ENCODE results near the gene ARHGEF18. TPM values are rescaled to one million over a fixed set of nuclear protein-coding genes. Genes with fewer than 3 reads are reported as not detected.
"Not testable (repeated sequence)": the region's sequence is repeated elsewhere in the genome, so short reads cannot be mapped to it uniquely, and the experiment has no call there.

ARHGEF18 gene
- total RNA-seq, 2 experiments from 2014 or later, result 43.6 to 56.4 TPM

DNA sequence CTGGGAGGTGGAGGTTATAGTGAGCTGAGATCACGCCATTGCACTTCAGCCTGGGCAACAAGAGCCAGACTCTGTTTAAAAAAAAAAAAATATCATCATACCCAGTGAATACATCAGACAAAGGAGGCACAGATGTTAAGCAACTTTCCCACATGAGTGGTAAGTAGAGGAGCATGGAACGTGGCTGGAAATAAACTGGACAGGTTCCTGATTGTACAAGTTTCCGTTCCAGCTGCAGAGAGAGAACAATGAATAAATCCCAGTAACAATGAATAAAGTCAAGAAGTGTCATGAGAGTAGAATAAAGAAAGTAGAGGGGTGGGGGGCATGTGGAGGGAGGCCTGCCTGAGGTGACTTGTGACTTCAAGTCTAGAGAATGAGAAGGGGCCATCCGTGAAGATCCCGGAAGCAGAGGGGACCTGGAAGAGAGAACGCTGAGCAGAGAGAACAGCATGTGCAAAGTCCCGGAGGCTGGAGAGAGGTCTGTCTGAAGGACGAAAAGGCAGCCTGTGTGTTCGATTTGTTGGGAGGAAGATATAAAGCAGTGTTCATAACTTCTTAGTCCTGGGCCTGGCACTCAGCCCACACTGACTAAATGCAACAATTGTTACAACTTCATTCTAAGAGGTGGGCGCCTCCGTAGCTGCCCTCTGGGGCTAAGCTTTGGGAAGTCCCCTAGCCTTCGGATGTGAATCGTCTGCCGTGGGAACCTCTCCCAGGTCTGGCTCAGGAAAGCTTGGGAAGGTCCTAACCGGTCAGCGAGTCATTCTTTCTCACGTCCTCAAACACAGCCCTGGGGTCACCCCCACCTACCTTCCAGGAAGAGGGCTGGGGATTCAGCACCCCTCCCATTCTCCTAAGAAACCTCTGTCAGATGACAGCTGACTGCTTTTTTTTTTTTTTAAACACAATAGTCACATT lies 15.3 kb upstream of the ARHGEF18 start:
- ATAC-seq (no peak), DNase-seq (no peak)
- H3K4me1 Mint-ChIP-seq, result peaks cover 20% of the 10 kb centered on the region
- no peaks in the 10 kb centered on the region for H3K27me3 Mint-ChIP-seq
- H3K9me3 Mint-ChIP-seq (ENCODE audit: low read depth), result no peaks in the 10 kb centered on the region
- no peak overlapping the region for H3K4me3 Mint-ChIP-seq
- H3K27ac Mint-ChIP-seq, result no peak overlapping the region
- peaks cover 2% of the 10 kb centered on the region for H3K36me3 Mint-ChIP-seq
- CTCF ChIA-PET, result no interaction called here

DNA sequence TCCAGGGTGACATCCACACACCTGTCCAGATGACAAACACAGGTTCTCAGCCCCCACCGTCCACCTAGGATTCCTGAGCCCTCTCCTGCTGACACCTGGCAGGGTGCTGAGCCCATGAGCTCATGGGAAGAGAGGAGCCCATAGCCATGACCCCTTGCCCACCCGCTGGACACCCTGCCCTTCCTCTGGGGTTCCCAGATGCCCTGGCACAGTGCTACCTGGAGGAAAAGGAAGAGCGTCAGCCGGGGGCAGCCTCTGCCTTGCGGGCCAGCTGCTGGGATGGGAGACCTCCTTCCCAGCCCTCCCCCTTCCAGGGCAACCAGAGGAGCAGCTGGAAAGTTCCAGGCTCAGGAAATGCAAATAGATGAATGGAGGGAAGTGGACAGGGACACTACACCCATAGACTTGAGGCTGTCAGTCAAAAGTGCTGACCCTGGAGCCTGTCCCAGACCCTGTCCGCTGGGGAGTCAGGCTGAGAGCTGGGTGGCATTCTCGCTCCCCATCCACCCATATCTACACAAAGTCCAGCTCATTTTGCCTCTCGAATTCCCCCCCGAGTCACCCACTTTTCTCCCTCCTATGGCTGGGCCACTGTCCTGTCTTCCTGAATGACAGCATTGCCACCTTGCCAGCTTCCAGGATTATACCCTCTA lies 12.3 kb upstream of the ARHGEF18 start:
- Mint-ChIP-seq H3K9me3 (ENCODE audit: low read depth) (no peaks in the 10 kb centered on the region), H3K27me3 (no peaks in the 10 kb centered on the region), H3K36me3 (peaks cover 2% of the 10 kb centered on the region), H3K4me1 (peaks cover 38% of the 10 kb centered on the region), H3K4me3 (no peak overlapping the region), H3K27ac (peak overlapping the region; percentile 30)
- DNase-seq (no peak), ATAC-seq (no peak)
- CTCF ChIA-PET, result interaction anchor here (1.0 to 6.3 kb wide), 8 partner anchors 9 to 344 kb away, joined by 3 to 35 read pairs (median 6); partner anchors contain the start of genes ARHGEF18 and TRAPPC5

DNA sequence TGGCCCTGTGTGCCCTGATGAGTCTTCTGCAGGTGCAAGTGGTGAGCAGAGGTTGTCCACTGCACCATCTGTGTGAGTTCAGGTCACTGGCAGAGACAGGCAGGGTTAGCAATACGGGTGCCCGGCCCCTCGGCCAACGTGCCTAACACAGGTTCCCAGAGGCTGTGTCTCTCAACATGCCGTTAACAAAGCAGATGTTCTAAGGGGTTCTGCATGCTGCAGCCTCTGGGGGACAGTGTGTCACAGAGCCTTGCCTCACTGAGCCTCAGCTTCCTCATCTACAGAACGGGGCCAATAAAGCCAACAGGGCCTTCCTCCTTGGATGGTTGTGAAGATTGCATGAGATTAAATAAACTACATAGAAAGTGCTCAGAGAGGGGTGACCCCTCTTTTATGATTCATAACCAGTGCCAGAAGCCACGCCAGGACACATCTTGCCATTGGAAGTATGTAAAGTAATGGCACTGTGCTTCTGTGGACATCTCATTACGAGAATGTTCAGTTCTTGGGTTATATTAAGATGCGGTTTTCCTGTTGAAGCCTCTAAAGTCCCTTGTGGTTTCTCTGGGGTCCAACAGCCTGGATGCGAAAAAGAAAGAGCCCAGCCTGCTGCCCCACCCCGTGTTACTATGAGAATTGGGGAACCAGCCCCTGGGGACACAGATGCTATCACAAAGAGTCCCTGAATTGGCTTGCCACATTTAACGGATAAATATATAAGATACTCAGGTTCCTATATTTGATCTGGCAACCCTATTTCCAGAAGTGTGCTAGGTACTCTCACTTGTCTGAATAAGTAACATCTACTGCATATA lies 11.2 kb upstream of the ARHGEF18 start:
- Mint-ChIP-seq H3K9me3 (ENCODE audit: low read depth) (no peaks in the 10 kb centered on the region), H3K36me3 (peaks cover 2% of the 10 kb centered on the region), H3K4me3 (peak overlapping the region; percentile 44), H3K27me3 (no peaks in the 10 kb centered on the region), H3K4me1 (peaks cover 40% of the 10 kb centered on the region), H3K27ac (peak overlapping the region; percentile 83)
- ATAC-seq (peak; percentile 85), DNase-seq (peak; percentile 76)
- CTCF ChIA-PET, result interaction anchor here (0.6 to 6.3 kb wide), 10 partner anchors 9 to 1212 kb away, joined by 3 to 35 read pairs (median 6); partner anchors contain the start of genes ARHGEF18 and TRAPPC5

DNA sequence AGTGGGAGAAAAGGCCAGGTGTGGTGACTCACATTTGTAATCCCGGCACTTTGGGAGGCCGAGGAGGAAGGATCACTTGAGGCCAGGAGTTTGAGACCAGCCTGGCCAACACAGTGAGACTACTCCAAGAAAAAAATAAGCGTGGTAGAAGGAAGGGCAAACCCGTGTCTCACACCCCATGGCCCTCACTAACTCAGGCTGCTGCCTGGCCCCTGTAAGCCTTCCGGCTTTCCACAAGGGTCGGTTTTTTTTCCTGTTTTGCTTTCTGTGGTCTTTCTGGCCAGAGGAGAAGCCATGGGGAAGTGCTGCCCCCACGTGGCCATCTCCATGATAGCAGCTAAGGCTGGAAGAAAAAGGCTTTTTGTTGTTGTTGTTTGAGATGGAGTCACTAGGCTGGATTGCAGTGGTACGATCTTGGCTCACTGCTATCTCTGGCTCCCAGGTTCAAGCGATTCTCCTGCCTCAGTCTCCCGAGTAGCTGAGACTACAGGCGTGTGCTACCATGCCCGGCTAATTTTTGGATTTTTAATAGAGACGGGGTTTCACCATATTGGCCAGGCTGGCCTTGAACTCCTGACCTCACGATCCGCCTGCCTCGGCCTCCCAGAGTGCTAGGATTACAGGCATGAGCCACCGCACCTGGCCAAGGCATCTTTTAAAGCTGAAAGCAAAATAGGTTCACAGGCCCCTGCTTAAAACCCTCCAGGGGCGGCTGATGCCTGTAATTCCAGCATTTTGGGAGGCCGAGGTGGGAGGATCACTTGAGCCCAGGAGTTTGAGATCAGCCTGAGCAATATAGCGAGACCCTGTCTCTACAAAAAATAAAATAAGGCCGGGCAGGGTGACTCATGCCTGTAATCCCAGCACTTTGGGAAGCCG lies 7.5 kb upstream of the ARHGEF18 start:
- Mint-ChIP-seq H3K27me3 (no peaks in the 10 kb centered on the region), H3K9me3 (ENCODE audit: low read depth) (no peaks in the 10 kb centered on the region), H3K27ac (peak overlapping the region; percentile 80), H3K4me1 (peaks cover 62% of the 10 kb centered on the region), H3K36me3 (peaks cover 2% of the 10 kb centered on the region), H3K4me3 (no peak overlapping the region)
- ATAC-seq, result peak; percentile 18
- CTCF ChIA-PET, result interaction anchor here (0.7 to 6.3 kb wide), 16 partner anchors 9 to 528 kb away, joined by 3 to 35 read pairs (median 5); partner anchors contain the start of gene ARHGEF18
- peak; percentile 88 for DNase-seq

DNA sequence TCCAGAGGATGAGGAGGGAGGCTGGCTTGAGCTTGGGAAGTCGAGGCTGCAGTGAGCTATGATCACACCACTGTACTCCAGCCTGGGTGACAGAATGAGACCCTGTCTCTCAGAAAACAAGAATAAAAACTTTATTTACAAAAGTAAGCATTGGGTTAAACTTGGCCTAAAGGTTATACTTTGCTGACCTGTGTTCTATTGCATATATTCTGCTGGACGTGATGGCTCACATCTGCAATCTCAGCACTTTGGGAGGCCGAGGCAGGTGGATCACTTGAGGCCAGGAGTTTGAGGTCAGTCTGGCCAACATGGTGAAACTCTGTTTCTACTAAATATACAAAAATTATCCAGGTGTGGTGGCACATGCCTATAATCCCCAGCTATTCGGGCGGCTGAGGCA lies 6.6 kb upstream of the ARHGEF18 start:
- Mint-ChIP-seq H3K4me1 (peaks cover 63% of the 10 kb centered on the region), H3K36me3 (no peaks in the 10 kb centered on the region), H3K9me3 (ENCODE audit: low read depth) (no peaks in the 10 kb centered on the region), H3K27ac (no peak overlapping the region), H3K4me3 (no peak overlapping the region), H3K27me3 (no peaks in the 10 kb centered on the region)
- DNase-seq (no peak), ATAC-seq (no peak)
- CTCF ChIA-PET, result interaction anchor here (0.6 to 6.3 kb wide), 11 partner anchors 8 to 273 kb away, joined by 3 to 35 read pairs (median 10); partner anchors contain the start of gene ARHGEF18

DNA sequence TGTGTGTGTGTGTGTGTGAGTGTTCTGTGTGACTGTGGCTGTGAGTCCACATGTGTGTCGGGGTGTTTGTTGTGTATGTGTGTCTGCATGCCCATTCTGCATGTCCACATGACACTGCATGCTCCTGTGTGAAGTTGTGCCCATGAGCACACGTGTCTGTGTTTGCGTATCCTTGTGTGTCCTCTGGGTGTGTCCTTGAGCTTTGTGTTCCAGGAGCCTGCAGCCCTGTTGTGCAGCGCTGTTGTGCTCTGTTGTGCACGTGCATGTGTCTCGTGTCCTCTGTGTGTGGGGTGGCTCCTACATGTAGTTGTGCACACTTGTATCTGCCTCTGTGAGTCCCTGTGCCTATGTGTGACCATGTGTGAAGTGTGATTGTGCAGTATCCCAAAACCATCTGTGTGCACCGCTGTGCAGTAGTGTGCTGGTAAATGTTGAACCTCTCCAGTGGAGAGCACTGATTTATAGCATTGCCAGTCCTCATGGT lies 2.2 kb upstream of the ARHGEF18 start:
- no peaks in the 10 kb centered on the region for H3K9me3 Mint-ChIP-seq (ENCODE audit: low read depth)
- H3K36me3 Mint-ChIP-seq, result peaks cover 13% of the 10 kb centered on the region
- peaks cover 62% of the 10 kb centered on the region for H3K4me1 Mint-ChIP-seq
- peak overlapping the region; percentile 11 for H3K4me3 Mint-ChIP-seq
- H3K27ac Mint-ChIP-seq, result peak overlapping the region; percentile 20
- DNase-seq, result no peak
- no peaks in the 10 kb centered on the region for H3K27me3 Mint-ChIP-seq
- CTCF ChIA-PET, result interaction anchor here (0.7 to 1.2 kb wide), 2 partner anchors 10 to 103 kb away, joined by 3 to 4 read pairs; no protein-coding TSS in a partner anchor
- ATAC-seq, result no peak

DNA sequence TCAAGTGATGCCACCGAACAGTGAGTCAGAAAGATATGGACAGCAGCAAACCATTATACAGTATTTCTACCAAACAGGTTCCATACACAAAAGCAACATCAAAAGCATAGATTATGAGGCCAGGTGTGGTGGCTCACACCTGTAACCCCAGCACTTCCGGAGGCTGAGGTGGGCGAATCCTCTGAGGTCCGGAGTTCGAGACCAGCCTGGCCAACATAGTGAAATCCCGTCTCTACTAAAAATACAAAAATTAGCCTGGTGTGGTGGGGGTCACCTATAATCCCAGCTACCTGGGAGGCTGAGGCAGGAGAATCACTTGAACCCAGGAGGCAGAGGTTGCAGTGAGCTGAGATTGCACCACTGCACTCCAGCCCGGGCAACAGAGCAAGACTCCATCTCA lies 1.7 kb upstream of the ARHGEF18 start:
- H3K9me3 Mint-ChIP-seq (ENCODE audit: low read depth); H3K27me3 Mint-ChIP-seq; DNase-seq; ATAC-seq: not testable (repeated sequence)
- Mint-ChIP-seq H3K27ac (peak overlapping the region; percentile 13), H3K36me3 (peaks cover 16% of the 10 kb centered on the region), H3K4me1 (peaks cover 65% of the 10 kb centered on the region), H3K4me3 (peak overlapping the region; percentile 11)
- CTCF ChIA-PET, result interaction anchor here (0.7 to 1.2 kb wide), 2 partner anchors 10 to 102 kb away, joined by 3 to 4 read pairs; no protein-coding TSS in a partner anchor

DNA sequence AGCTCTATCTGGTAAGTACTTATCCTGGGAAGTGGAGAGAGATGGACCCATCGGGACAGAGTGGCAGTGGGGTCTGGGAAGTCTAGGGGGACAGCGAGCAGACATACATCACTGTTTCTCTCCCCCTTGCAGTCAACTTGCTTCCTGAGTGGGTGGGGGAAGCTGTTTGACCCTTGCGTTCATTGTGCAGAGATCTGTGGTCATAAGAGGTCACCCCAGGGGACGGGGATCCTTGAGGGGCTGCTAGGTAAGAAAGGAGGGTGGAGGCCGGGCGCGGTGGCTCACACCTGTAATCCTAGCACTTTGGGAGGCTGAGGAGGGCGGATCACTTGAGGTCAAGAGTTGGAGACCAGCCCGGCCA lies 474 bp downstream of the ARHGEF18 start:
- no peak for ATAC-seq
- H3K4me1 Mint-ChIP-seq, result peaks cover 63% of the 10 kb centered on the region
- DNase-seq, result peak; percentile 44

DNA sequence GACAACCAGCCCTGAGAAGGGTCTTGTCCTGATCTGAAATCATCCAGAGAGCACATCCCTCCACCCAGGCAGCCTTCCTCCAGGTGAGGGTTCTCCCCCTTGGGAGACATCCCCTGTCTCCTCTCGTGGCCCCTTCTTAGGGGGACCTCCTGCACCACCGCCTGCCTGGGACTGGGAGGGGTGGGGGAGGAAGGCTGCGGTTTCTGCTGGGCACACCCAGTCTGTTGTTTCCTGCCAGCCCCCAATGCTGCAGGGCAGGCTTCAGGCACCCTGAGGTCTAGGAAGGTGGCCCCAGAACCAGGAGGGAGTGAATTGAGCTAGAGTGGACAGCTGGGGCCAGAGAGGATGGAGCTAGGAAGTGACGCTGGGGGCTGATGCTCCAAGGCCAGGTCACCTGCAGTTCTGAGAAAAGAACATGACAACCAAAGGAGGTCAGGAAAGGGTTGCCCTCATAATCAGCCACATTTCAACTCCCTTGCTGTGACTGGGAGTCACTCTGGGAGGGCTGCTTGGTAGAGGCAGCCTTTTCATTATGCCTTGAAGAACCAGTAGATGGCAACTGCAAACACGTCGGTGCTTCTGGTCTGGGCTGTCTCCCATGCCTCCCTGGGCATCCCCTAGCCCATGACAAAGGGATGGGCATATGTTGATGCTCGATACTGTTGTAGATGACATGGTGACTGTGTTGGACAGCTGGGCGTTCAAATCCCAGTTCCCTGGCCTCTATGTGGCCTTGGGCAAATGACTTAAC lies 1.4 kb downstream of the ARHGEF18 start:
- CTCF ChIA-PET, result interaction anchor here (0.7 to 2.9 kb wide), 12 partner anchors 9 to 331 kb away, joined by 3 to 24 read pairs (median 4); partner anchors contain the start of genes TRAPPC5 and ZNF358
- Mint-ChIP-seq H3K4me3 (peak overlapping the region; percentile 94), H3K36me3 (peaks cover 29% of the 10 kb centered on the region)

More for the DNA sequence above, 474 bp downstream of the ARHGEF18 start:
- peaks cover 6% of the 10 kb centered on the region for H3K9me3 Mint-ChIP-seq (ENCODE audit: low read depth)
- H3K27ac Mint-ChIP-seq, result peak overlapping the region; percentile 93
- peaks cover 22% of the 10 kb centered on the region for H3K36me3 Mint-ChIP-seq
- H3K27me3 Mint-ChIP-seq, result no peaks in the 10 kb centered on the region
- CTCF ChIA-PET, result interaction anchor here (1.1 to 2.9 kb wide), 11 partner anchors 8 to 332 kb away, joined by 3 to 24 read pairs (median 6); partner anchors contain the start of genes PET100, TRAPPC5 and XAB2
- H3K4me3 Mint-ChIP-seq, result peak overlapping the region; percentile 94

DNA sequence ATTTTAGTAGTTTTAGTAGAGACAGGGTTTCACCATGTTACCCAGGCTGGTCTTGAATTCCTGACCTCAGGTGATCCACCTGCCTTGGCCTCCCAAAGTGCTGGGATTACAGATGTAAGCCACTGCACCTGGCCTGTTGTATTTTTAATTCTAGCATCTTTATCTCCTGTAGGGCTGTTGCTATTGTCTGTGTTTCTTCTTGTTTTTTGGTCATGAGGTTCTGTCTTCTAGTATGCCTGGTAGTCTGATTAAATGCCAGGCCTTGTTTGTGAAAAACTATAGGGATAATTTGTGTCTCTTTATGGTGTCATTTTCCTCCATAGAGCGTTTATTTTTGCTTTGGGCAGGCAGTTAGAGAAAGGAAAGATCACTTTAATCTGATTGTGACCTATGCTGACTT lies 3.1 kb downstream of the ARHGEF18 start:
- ATAC-seq, result no peak
- Mint-ChIP-seq H3K9me3 (ENCODE audit: low read depth) (peaks cover 6% of the 10 kb centered on the region), H3K36me3 (peaks cover 29% of the 10 kb centered on the region), H3K27ac (no peak overlapping the region), H3K4me1 (peaks cover 50% of the 10 kb centered on the region), H3K4me3 (no peak overlapping the region), H3K27me3 (no peaks in the 10 kb centered on the region)
- CTCF ChIA-PET, result interaction anchor here (0.7 to 4.4 kb wide), 2 partner anchors 40 to 44 kb away, joined by 3 to 29 read pairs; no protein-coding TSS in a partner anchor
- DNase-seq, result no peak

More for the DNA sequence above, 1.4 kb downstream of the ARHGEF18 start:
- peaks cover 64% of the 10 kb centered on the region for H3K4me1 Mint-ChIP-seq
- peaks cover 6% of the 10 kb centered on the region for H3K9me3 Mint-ChIP-seq (ENCODE audit: low read depth)
- DNase-seq (peak; percentile 82), ATAC-seq (peak; percentile 61)
- H3K27me3 Mint-ChIP-seq, result no peaks in the 10 kb centered on the region
- H3K27ac Mint-ChIP-seq, result peak overlapping the region; percentile 93

DNA sequence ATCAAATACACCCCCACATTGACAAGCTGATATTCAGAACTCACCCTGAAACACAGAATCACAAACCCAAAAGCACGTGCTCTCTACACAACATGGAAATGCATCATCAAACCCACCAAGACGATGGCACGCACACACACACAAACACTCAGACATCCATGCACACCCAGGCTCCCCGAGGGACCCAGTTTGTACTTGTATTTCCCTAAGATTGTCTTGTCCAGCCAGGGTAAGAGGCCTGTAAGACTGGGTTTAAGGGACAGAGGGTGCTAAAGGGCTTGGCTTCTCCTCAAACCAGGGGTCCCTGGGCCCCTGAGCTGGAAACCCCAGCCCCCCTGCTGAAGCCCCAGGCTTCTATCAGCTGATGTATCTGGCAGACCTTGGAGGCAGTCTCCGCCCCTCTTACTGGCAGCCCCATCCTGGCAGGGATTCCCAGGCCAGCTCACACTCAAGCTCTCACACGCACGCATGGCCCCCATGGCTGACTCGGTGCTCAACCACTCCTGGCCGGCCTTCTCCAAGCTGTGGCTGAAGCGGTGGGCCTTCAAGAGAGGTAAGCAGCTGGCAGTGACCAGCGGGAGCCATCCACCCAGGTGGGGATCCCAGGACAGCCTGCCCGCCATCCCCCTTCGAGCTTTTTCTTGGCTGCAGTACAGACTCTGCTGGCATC lies 6.5 kb downstream of the ARHGEF18 start:
- no peaks in the 10 kb centered on the region for H3K27me3 Mint-ChIP-seq
- H3K27ac Mint-ChIP-seq, result no peak overlapping the region
- ATAC-seq (no peak), DNase-seq (no peak)
- peaks cover 8% of the 10 kb centered on the region for H3K9me3 Mint-ChIP-seq (ENCODE audit: low read depth)
- CTCF ChIA-PET, result interaction anchor here (1.0 to 4.4 kb wide), 9 partner anchors 11 to 213 kb away, joined by 3 to 35 read pairs (median 11); no protein-coding TSS in a partner anchor
- peaks cover 30% of the 10 kb centered on the region for H3K36me3 Mint-ChIP-seq
- peaks cover 36% of the 10 kb centered on the region for H3K4me1 Mint-ChIP-seq
- no peak overlapping the region for H3K4me3 Mint-ChIP-seq

Data from activated CD8-positive, alpha-beta memory T cell treated with anti-CD3 and anti-CD28 coated beads, Interleukin-2, amount 10 ng/mL, durations not matched to agents 7 days and 5 days (primary cell).